ENCODE results near the gene CAPN13.

DNA sequence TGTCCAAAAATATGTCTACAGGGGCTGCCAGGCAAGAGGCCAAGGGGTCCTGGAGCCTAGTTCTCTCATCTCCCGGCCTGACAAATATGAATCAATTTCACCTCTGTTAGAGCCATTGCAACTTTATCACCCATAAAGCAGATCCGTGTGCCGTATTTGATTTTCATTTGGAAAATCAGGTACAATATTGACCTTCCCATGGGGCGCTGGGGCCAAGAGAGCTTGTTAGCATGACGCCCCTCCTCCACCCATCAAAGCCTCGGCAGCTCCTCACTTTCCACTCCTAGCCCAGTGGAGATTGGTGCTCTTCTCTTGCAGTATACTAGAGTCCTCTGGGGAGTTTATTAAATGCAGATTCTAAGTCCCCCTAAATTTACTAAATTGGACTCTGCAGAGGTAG lies 96.8 kb downstream of the CAPN13 start:
- no peak for TF ChIP-seq CTCF (conservative IDR thresholded peaks at IDR 0.05; ENCODE audit: low read length)
- no peak for TF ChIP-seq EZH2phosphoT487 (IDR thresholded peaks at IDR 0.05; ENCODE audit: borderline replicate concordance)
